Activated gamma-delta T cell treated with Interleukin-2 at 50 U/mL for 16 hours (primary cell): ENCODE data around the gene SLC5A10.
"Not testable (repeated sequence)": the region's sequence is repeated elsewhere in the genome, so short reads cannot be mapped to it uniquely, and the experiment has no call there.

Experiments
- DNase-seq: peaks from one replicate; pipeline ENCODE4 v3.0.0-alpha.2; 2020

The SLC5A10 gene

DNA sequence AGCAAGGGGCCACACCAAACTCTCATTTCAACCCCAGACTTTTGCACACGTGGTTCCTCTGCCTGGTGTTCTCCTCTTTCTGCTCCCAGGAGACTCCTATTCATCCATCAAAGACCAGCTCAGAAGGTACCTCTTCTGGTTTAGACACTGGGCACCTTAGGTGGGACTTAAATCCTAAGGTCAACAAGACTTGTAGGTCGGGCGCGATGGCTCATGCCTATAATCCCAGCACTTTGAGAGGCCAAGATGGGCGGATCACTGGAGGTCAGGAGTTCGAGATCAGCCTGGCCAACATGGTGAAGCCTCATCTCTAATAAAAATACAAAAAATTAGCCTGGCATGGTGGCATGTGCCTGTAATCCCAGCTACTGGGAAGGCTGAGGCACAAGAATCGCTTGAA, 95.5 kb downstream of the SLC5A10 start:
- DNase-seq = not testable (repeated sequence)

DNA sequence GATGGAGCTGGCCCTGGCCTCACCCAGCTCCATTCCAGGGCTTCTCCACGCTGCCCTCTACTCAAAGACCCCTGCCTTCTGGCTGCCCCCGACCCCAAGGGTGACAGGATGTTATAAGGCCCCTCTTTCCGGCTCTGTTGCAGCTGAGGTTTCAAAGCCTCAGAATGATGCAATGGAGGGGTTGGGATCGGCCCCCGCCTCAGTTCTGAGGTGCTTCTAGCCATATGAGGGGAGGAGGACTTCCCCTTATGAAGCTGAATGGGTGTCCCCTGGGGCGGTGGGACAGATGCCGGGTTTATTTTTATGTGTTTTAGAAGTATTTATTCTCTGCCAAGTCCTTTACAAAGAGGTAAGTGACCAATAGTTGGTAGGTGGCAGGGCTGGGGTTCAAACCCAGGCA, 96.9 kb downstream of the SLC5A10 start:
- not testable (repeated sequence) for DNase-seq

DNA sequence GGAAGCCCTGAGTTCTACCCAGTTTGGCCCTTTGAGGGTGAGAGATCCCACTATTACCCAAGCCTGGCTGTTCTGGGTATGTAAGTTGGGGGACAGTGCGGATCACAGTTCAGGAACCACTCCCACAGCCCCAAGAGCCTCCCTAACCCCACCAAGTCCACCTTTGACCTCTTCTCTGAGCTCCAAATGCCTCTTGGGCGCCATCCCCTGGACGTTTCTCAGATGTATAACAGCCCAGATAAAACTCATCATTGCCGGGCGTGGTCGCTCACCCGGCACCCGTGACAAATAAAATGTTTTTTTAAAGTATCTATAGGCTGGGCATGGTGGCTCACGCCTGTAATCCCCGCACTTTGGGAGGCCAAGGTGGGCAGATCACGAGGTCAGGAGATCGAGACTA, 103.5 kb downstream of the SLC5A10 start:
- DNase-seq = not testable (repeated sequence)

DNA sequence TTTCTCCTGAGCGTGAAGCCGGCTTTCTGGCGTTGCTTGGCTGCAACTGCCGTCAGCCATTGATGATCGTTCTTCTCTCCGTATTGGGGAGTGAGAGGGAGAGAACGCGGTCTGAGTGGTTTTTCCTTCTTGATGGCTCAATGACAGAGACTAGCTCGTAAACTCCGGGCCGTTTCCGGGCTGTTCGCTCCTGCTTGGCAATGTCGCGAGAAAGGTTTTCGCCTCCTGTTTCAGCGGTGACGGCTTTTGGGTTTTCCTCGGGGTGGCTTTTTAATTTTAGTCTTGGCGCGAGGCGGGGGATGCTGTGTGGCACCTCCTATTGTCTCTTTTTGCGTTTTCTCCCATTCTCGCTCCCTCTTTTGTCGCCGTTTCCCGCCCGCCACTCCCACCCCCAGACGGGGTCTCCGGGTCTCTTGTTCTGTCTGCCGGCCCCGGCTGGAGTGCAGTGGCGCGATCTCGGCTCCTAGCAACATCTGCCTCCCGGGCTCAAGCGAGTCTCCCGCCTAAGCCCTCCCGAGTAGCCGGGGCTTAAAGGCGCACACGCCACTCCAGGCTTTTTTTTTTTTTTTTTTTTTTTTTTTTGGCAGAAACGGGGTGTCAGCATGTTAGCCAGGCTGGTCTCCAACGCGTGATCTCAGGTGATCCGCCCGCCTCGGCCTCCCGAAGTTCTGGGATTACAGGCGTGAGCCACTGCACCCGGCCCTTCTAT, 110.2 kb downstream of the SLC5A10 start:
- DNase-seq = peak; percentile 76

DNA sequence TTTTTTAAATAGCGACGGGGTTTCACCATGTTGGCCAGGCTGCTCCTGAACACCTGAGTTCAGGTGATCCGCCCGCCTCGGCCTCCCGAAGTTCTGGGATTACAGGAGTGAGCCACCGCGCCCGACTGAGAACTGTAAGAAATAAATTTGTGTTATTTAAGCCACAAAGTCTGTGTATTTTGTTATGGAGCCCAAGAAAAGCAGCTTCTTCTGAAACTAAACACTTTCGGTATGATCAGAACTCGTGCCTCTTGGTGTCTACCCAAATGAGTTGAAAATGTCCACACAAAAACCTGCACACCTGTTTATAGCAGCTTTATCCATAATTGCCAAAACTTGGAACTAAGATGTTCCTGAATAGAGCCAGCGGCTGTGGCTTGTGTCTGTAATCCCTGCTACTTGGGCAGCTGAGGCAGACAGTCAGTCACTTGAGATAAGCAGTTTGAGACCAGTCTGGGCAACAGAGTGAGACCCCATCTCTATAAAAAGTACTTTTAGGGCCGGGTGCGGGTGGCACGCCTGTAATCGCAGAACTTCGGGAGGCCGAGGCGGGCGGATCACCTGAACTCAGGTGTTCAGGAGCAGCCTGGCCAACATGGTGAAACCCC, 110.9 kb downstream of the SLC5A10 start:
- DNase-seq = not testable (repeated sequence)

DNA sequence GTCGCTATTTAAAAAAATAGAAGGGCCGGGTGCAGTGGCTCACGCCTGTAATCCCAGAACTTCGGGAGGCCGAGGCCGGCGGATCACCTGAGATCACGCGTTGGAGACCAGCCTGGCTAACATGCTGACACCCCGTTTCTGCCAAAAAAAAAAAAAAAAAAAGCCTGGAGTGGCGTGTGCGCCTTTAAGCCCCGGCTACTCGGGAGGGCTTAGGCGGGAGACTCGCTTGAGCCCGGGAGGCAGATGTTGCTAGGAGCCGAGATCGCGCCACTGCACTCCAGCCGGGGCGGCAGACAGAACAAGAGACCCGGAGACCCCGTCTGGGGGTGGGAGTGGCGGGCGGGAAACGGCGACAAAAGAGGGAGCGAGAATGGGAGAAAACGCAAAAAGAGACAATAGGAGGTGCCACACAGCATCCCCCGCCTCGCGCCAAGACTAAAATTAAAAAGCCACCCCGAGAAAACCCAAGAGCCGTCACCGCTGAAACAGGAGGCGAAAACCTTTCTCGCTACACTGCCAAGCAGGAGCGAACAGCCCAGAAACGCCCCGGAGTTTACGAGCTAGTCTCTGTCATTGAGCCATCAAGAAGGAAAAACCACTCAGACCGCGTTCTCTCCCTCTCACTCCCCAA, 111.5 kb downstream of the SLC5A10 start:
- DNase-seq = peak; percentile 61

DNA sequence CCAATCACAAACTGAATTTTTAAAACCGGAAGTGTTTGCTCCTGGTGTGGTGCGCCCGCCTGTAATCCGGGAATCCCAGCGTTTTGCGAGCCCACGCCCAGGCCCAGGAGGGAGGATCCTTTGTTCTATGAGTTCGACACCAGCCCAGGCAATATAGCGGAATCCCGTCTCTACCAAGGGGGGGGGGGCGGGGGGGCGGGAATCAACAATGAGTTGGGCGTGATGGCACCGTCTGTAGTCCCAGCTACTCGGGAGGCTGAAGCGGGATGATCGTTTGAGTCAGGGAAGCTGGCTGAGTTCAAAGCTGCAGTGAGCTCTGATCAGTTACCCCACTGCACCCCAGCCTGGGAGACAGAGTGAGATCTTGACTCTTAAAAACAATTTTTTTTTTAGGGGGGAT, 112.4 kb downstream of the SLC5A10 start:
- not testable (repeated sequence) for DNase-seq

DNA sequence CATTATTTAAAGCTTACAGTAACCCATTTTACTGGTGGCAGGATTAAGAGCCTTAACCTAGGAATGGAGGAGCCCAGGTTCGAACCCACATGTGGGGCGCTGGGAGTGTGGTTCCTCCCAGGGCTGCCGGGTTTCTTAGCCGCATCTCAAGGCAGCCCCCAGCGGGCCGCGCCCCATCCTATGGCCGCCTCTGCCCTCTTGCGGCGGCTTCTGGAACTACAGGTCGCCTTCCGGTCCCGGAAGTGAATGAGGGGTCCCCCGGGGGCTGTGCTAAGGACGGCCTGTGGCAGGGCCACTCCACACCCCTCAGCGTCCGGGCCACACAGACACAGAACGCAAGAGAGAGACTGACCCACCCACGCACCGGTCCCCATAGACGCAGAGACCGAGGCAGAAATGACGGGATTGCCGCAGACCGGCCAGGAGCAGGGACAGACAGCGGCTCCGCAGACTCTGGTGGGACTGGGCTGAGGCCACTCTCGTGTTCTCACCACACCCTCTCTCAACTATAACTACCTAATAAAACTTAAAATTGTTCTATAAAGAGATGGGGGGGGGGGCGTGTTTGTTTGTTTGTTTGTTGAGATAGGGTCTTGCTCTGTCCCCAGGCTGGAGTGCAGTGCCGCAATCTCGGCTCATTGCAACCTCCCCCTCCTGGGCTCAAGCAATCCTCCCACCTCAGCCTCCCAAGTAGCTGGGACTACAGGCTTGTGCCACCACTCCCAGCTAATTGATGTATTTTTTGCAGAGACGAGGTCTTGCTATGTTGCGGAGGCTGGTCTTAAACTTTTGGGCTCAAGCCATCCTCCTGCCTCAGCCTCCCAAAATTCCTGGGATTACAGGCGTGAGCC, 118.6 kb downstream of the SLC5A10 start:
- DNase-seq = not testable (repeated sequence)
